NCI-H1436 treated with DMSO at 0.1 percent for 48 hours (cell line): Measurements from ENCODE around the gene PSEN2.
"Not testable (repeated sequence)": the region's sequence is repeated elsewhere in the genome, so short reads cannot be mapped to it uniquely, and the experiment has no call there.

ENCODE experiments used
- DNase-seq: peaks from one replicate; lab custom pipeline; 2025; lab: John Stamatoyannopoulos, UW

The PSEN2 gene

DNA sequence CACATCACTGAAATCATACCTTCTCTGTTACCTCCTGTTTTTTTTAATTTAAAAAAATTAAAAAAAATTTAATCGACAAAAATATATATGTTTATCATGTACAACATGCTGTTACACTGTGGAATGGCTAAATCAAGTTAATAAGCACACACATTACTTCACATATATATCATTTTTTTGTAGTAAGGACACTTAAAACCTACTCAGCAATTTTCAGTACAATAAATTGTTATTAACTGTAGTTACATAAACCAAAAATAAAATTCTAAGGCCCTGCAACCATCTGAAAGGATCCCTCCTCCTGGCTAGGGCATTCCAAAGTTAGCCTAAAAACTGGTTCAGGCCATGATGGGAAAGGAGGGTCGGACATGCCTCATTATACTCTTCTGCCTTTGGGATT lies 46.1 kb downstream of the PSEN2 start:
- no peak for DNase-seq

DNA sequence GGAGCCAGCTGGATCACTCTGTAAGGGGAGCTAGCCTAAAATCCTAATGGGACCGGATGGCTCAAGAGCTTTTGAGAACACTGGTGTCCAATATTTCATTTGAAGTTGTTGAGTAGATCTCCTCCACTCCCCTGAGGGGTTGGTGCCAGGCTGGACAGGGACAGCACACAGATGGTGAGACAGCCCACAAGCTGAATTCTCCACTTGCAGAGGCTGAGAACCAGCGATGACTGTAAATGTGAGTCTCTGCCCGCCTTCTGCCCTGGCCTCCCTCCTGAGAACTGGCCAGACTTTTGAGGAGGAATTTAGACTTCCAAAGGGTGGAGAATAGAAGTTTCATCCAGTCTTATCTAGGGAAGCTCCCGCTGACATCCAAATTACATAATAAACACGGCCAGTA lies 49.2 kb downstream of the PSEN2 start:
- DNase-seq = no peak

DNA sequence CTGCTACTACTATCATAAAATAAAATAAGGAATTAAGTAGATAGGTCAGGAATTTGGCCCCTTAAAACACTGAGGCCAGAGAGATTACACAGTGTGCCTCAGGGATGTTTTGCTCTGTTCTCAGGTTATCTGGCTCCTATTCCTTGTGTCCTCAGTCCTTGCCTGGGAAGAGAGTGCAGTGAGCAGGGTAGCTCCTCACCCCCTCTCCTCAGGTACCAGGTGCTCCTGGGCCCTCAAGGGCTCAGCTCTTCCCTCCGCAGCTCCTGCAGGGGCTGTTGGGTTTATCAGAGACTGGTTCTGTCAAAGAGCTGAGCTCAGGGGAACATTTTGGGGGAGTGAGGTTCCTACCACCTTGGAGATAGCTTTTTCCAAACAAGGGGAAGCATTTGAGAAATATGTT lies 49.6 kb downstream of the PSEN2 start:
- DNase-seq = no peak

DNA sequence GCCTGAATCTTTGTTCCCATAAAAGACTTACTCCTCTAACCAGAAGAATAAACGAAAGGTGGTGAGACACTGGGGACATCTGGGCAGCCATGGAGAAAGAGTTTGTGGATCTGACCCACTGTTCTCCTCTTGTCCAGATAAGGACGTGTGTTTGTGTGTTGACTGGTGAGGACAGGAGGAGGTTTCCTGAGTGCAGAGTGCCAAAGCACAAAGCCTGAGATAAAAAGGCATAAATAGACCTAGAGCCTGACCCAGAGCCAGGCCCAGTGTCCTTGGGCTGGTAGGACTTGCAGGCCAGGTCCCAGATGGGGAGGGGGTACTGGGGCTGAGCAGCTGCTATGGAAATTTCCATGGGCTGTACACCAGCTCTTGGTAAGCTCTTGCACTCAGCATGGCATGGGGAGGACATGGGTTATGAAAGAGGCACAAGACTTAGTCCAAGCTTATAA lies 50.1 kb downstream of the PSEN2 start:
- no peak for DNase-seq

DNA sequence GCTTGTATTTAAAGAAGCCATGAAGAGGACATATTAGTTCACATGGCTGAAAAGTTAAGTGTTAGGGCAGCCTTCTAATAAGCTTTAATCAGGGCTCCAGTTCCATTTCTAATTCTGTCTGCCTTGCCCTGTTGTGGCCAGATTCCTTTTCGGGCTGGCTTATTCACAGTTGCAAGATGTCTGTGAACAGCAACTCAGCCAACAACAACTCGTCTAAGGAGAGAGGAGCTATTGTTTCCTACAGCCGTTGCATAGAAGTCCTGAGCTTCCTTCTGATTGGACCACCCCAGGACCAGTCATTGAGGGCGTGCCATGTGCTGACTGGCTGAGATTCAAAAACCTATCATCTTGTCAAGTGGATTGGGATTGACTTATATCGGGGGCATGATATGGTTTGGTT lies 51.1 kb downstream of the PSEN2 start:
- no peak for DNase-seq

DNA sequence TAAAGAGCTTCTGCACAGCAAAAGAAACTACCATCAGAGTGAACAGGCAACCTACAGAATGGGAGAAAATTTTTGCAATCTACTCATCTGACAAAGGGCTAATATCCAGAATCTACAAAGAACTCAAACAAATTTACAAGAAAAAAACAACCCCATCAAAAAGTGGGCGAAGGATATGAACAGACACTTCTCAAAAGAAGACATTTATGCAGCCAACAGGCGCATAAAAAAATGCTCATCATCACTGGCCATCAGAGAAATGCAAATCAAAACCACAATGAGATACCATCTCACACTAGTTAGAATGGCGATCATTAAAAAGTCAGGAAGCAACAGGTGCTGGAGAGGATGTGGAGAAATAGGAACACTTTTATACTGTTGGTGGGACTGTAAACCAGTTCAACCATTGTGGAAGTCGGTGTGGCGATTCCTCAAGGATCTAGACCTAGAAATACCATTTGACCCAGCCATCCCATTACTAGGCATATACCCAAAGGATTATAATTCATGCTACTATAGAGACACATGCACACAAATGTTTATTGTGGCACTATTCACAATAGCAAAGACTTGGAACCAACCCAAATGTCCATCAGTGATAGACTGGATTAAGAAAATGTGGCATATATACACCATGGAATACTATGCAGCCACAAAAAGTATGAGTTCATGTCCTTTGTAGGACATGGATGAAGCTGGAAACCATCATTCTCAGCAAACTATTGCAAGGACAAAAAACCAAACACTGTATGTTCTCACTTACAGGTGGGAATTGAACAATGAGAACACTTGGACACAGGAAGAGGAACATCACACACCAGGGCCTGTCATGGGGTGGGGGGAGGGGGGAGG lies 59.1 kb downstream of the PSEN2 start:
- not testable (repeated sequence) for DNase-seq

DNA sequence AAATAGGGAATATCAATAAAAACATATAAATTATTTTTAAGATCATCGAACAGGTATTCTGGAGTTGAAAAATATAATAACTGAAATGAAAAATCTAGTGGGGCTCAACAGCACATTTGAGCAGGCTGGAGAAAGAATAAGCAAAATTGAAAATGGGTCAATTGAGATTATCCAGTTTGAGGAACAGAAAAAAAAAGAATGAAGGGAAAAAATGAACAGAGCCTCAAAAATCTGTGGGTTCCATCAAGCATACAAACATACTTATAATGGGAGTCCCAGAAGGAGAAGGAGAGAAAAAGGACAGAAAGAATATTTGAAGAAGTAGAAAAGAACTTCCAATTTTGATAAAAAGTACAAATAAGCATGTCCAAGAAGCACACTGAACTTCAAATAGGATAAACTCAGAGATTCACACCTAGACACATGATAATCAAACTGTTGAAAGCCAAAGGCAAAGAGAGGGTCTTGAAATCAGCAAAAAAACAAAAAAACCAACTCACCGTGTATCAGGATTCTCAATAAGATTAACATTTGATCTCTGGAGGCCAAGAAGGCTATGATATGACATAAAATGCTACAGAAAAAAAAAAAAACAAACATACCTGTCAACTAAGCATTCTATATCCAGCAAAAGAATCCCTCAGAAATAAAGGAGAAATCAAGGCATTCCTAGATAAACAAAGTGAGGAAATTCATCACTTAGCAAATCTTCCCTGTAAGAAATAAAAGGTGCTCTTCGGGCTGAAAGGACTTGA lies 64.2 kb downstream of the PSEN2 start:
- DNase-seq = no peak

DNA sequence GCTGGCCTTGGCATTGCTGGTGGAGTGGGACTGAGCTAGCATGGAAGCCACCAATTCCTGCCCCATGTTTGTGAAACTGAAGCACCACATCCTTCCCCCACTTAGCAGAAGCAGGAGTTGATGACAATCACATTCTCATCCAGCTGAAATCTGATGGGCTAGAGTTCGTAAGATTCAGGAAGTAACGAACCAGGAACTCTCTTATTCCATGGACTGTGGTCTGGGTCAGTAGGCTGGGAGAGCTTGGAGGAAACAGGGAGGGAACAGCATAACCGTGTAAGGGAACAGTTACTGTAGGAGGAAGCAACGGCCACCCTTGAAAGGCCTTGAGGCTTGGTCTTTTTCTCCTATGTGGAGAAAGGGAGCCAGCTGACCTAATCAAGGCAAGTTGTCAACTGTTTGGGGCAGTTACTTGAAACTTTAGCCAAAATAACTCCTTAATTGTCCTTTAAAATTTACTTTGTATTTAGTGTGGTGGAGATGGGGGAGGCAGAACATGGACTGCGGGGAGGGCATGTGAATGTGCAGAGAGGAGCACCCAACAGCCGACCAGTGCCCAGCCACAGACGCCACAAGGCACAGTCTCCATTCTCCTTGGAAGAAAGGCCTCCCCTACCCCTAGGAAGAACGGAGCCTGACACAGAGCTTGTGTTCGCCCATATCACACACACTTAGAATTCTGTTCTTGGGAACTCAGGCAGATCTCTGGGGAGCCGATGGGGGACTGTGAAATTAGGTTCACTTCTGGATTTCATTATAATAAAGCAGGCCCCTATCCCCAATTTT lies 67.7 kb downstream of the PSEN2 start:
- no peak for DNase-seq

DNA sequence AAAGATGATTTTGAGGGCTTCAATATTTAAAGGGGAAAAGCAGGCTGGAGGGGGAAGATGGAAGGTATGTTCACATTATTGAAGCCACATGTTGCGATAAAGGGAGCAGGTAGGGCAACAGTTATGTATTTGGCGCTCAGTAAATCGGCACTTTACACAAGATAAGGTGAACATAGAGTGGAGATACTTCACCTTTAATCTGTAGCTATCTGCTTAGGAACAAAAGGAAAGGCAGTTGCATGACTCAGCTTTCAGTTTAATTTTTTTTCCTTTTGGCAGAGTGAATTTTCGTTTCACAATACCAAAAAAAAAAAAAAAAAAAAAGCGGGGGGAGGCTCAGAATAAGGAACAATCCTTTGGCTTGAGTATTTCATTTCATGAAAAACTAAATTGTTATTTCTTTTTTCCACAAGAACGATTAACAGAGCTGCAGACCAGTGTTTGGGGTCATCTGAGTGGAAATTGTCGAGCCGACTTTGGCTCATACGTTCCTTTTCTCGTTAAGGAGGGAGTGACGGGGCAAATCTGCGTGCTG lies 68.6 kb downstream of the PSEN2 start:
- DNase-seq = peak; percentile 22

DNA sequence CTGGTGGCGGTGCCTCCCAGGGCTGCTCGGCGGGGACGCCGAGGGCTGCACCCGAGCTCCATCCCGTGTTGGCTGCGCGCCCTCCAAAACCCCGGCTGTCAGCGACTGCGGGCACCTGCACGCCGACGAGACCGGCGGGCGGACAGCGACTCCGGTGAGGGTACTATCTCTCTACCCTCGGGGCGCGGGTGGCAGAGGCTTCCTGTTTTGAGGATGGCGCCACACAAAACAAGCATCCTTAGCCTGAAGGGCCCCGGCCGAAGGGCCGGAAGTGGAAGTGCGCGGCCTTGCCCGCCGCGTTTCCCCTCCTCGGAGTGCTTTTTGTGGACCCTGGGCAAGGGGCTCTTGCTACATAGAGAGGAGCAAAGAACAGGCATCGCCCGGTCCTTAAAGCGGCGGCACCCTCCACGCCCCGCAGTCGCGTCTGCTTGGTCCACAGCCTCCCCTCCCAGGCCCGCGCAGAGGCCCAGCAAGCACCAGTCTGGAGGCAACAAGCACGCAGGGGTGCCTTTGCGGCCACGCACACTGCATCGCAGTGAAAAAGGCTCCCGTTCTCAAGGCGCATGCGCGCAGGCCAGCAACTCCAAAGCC lies 69.1 kb downstream of the PSEN2 start:
- DNase-seq = no peak

DNA sequence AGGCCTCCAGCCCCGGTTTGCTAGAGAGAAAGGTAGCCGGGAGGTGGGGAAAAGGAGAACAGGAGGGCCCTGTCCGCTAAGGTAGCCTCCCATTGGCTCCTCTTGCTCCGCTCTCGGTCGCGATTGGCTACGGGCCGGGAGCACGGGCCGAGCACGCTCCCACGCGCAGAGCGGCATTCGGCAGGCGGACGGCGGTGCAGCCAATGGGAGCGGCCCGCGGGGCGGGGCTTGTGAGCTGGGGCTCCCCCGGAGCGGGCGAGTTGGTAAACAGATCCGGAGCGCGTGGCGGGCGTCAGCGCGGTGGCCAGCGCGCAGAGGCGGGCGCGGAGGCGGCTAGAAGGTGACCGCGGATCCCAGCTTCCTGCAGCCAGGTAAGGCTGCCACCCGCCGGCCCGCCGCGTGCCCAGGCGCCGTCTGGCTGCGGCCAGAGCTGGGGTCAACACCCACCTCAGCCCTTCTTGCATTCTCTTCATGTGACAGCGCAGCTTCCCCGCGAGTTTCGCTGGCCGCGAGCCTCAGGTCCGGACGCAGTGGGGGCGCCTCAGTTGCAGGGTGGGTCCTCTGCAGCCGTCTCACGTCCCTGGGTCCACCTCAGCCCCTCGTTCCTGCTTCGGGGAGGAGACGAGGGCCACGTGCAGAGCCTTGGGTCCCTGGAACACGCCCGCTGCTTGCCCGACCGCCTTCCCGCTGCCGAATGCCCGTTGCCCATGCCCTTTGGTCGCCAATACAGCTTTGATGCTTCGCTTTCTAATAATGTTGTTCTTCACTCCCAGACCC lies 69.8 kb downstream of the PSEN2 start, which contains the start of gene COQ8A:
Gene COQ8A, plus strand, starts transcription at position 266 of the 777 bp plus-strand sequence. CDS start 21,092 bp downstream, outside the sequence.
- peak; percentile 99 for DNase-seq

DNA sequence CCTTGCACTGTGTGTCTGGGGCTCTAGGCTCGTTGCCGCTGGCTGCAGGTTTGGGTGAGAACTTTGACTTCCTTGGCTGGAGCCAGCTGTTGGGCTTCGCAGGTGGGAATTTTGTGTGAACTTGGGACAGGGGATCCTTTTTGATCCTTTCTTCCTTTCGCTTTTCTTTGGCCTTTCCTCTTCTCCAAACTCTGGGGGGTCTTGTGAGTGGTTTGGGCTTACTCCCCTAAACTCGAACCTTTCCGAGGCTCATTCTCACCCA lies 70.3 kb downstream of the PSEN2 start:
- DNase-seq = no peak

DNA sequence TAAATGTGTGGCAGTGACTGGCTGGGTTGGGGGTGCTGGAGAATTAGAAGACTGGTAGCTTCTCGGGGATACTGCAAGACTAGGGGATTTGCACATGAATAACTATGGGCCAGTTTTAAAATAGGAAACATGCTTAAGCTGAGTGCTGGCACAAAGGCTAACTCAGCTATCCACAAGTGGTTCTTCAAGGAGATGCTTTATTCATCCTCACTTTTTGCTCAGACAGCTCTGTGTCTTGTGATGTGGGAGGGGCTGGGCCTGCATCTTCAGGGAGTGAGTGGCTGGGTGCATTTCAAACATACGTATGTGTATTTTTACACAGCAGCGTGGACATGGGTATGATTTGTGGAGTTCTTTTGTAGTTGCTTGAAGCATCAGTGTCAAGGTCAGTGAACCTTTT lies 72.0 kb downstream of the PSEN2 start:
- no peak for DNase-seq

DNA sequence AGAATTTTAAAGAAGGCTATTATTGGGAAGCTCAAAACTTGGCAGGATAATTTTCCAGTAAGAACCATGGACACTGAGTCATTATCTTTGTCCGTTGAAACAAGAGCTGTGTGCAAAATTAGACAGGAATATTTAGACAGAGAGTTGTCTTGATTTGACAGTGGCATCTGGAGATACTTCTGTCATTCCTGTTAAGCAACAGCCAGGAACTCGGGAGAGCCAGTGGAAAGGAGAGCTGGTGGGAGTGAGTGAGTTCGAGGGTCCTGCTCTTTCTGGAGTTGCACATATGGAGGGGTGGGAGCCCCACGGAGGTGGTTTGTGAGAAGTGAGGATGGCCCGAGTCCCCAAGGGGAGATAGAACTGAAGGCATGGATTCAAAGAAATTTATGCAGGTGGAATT lies 72.7 kb downstream of the PSEN2 start:
- no peak for DNase-seq

DNA sequence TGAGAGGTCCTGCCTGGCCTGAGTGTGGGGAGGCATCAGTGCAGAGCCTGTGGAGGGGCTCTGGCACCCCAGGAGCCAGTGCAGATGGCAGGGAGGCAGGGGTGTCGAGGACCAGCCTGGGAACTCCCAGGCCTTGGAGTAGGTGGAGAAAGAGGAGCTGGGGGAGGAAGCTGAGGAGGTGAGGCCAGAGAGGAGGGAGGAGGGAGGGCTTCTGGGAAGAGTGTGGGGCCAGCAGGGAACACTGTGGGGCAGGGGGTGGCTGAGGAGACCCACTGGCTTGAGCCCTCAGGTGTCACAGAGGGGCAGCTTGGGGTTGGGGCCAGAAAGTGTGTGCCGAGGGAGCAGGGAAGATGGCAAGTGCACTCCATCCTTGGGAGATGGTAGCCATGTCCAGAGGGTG lies 73.5 kb downstream of the PSEN2 start:
- no peak for DNase-seq

DNA sequence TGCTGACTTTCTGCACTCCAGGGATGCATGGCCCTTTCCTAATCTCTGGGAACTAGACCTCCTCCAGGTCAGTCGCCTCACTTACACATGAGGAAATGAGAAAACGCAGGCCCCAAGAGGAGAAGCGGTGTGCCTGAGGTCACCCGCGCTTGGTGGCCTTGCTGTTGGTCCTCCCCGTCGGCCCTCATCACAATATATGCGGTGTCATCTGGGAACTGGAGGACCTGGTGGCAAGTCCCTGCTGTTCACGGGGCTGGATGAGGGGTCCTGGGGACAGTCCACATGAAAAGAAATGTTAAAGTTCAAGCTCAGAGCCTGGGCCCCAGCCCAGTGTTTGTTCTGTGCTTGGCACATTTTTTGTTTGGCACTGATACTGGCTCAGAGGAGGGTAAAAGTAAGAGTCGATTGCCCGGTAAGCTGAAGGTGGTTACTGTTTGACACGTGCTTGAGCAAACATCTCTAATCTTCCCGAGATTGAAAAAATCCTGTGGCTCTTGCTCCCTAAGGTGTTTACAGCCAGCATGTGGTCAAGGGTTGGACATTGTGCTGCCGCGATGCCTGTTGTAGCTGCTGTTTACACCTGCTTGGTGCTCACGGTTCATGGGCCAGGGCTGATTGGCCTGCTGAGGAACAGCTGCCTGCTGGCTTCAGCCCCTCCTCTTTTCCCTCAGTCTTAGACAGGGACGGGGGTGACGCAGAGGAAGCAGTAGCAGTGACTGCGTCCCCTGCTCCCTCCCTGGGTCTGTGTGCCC lies 74.9 kb downstream of the PSEN2 start:
- no peak for DNase-seq
